Erythroblast (primary cell): Measurements from ENCODE around the gene C22orf39.

Source experiments
- GATA1 ChIP-seq: IDR thresholded peaks from 2 replicates; pipeline ENCODE4 v1.6.1; 2011; ENCODE audit warnings: low read depth, mild to moderate bottlenecking, control low read depth, low read length, moderate library complexity
- POLR2A ChIP-seq: IDR thresholded peaks from 2 replicates; pipeline ENCODE4 v1.6.1; 2011; ENCODE audit warnings: mild to moderate bottlenecking, low read length

- TF ChIP-seq POLR2A (no peak), GATA1 (no peak)
Observed at GRCh38 chr22:19463491-19464469, 16.3 kb upstream of the C22orf39 start.
